ENCODE data around the gene SEC11A.

DNA sequence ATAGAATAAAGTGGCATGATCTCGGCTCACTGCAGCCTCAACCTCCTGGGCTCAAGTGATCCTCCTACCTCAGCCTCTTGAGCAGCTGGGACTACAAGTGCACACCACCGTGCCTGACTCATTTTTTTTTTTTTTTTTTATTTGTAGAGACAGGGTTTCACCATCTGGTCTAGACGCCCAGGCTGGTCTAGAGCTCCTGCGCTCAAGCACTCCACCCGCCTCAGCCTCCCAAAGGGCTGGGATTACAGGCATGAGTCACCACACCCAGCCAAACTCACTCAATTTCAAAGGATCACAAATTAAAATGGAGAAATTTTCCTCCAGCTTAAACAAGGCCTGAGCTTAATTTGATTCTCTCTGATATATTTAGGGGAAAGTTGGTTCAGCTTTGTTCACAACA is 30.6 kb downstream of the SEC11A start:
- TF ChIP-seq TAF1 (IDR thresholded peaks at IDR 0.05; ENCODE audit: borderline replicate concordance, insufficient read depth, low read length) (no peak), POLR2AphosphoS5 (IDR thresholded peaks at IDR 0.05; ENCODE audit: low read depth, low read length) (no peak), SIN3A (IDR thresholded peaks at IDR 0.05; ENCODE audit: borderline replicate concordance, insufficient read depth, low read length) (no peak)
- TF ChIP-seq, protein P1, sequence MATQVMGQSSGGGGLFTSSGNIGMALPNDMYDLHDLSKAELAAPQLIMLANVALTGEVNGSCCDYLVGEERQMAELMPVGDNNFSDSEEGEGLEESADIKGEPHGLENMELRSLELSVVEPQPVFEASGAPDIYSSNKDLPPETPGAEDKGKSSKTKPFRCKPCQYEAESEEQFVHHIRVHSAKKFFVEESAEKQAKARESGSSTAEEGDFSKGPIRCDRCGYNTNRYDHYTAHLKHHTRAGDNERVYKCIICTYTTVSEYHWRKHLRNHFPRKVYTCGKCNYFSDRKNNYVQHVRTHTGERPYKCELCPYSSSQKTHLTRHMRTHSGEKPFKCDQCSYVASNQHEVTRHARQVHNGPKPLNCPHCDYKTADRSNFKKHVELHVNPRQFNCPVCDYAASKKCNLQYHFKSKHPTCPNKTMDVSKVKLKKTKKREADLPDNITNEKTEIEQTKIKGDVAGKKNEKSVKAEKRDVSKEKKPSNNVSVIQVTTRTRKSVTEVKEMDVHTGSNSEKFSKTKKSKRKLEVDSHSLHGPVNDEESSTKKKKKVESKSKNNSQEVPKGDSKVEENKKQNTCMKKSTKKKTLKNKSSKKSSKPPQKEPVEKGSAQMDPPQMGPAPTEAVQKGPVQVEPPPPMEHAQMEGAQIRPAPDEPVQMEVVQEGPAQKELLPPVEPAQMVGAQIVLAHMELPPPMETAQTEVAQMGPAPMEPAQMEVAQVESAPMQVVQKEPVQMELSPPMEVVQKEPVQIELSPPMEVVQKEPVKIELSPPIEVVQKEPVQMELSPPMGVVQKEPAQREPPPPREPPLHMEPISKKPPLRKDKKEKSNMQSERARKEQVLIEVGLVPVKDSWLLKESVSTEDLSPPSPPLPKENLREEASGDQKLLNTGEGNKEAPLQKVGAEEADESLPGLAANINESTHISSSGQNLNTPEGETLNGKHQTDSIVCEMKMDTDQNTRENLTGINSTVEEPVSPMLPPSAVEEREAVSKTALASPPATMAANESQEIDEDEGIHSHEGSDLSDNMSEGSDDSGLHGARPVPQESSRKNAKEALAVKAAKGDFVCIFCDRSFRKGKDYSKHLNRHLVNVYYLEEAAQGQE (IDR thresholded peaks at IDR 0.05; ENCODE audit: insufficient read depth in 1 of 2, low read depth in 2 of 2, low read length in 2 of 2), result no peak

Measured in PFSK-1 (cell line).